Epithelial cell of esophagus (primary cell): ENCODE measurements around the gene SON.
"Not testable (repeated sequence)": the region's sequence is repeated elsewhere in the genome, so short reads cannot be mapped to it uniquely, and the experiment has no call there.

Source experiments
- DNase-seq: peaks from one replicate; pipeline ENCODE4 v3.0.0; 2010; ENCODE audit warnings: low read depth
- H3K4me3 ChIP-seq: 2 replicates; pipeline ENCODE4 v1.5.1; 2011; ENCODE audit warnings: mild to moderate bottlenecking, low read length, control low read depth
- TF ChIP-seq, protein P1 (sequence below): IDR thresholded peaks from 2 replicates; pipeline ENCODE4 v1.5.1; 2011; ENCODE audit warnings: low read depth, mild to moderate bottlenecking, low read length, control low read depth, inconsistent platforms; ENCODE audit not compliant: insufficient read depth; ENCODE audit errors: missing control alignments

The SON gene, protein sequence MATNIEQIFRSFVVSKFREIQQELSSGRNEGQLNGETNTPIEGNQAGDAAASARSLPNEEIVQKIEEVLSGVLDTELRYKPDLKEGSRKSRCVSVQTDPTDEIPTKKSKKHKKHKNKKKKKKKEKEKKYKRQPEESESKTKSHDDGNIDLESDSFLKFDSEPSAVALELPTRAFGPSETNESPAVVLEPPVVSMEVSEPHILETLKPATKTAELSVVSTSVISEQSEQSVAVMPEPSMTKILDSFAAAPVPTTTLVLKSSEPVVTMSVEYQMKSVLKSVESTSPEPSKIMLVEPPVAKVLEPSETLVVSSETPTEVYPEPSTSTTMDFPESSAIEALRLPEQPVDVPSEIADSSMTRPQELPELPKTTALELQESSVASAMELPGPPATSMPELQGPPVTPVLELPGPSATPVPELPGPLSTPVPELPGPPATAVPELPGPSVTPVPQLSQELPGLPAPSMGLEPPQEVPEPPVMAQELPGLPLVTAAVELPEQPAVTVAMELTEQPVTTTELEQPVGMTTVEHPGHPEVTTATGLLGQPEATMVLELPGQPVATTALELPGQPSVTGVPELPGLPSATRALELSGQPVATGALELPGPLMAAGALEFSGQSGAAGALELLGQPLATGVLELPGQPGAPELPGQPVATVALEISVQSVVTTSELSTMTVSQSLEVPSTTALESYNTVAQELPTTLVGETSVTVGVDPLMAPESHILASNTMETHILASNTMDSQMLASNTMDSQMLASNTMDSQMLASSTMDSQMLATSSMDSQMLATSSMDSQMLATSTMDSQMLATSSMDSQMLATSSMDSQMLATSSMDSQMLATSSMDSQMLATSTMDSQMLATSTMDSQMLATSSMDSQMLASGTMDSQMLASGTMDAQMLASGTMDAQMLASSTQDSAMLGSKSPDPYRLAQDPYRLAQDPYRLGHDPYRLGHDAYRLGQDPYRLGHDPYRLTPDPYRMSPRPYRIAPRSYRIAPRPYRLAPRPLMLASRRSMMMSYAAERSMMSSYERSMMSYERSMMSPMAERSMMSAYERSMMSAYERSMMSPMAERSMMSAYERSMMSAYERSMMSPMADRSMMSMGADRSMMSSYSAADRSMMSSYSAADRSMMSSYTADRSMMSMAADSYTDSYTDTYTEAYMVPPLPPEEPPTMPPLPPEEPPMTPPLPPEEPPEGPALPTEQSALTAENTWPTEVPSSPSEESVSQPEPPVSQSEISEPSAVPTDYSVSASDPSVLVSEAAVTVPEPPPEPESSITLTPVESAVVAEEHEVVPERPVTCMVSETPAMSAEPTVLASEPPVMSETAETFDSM (N-terminal part only)

DNA sequence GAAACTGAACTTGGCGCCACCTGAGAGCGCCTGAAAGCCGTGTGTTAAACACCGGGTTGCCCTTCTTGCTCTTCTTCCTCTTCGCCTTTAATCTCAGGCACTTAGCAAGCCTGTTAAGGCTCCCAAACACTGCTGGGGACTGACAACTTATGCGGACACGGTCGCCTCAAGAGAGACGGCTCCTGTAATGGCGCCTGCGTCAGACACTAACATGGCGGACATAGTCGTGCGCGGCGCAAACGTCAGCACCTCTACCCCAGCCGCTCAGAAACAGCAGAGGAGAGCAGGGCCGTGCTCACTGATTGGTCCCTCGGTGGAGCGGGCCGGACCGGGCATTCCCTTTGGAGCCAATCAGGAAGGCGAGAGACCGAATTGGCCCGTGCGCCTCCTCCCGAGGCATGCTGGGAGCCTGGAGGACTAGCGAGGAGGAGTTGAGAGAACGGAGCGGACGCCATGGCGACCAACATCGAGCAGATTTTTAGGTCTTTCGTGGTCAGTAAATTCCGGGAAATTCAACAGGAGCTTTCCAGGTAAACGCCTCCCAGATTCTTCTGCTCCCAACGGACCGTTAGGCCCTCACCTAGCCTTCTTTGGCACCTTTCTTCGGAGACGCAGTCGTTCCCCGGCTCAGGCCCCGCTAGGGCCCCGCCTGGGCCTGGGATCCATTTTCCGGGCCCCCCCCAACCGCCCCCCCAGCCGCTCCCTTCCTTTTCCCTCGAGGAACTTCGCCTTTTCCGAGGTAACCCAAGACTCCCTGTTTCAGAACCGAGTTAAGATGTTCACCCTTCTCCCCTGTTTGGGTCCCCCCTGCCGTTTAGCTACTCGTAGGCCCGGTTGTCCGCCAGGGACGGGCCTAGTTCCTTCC, at the start of gene SON:
Gene SON (plus strand): TSS at position 399 of the 865 bp plus-strand sequence. CDS start 55 bp downstream, at position 454.
- TF ChIP-seq, protein P1, sequence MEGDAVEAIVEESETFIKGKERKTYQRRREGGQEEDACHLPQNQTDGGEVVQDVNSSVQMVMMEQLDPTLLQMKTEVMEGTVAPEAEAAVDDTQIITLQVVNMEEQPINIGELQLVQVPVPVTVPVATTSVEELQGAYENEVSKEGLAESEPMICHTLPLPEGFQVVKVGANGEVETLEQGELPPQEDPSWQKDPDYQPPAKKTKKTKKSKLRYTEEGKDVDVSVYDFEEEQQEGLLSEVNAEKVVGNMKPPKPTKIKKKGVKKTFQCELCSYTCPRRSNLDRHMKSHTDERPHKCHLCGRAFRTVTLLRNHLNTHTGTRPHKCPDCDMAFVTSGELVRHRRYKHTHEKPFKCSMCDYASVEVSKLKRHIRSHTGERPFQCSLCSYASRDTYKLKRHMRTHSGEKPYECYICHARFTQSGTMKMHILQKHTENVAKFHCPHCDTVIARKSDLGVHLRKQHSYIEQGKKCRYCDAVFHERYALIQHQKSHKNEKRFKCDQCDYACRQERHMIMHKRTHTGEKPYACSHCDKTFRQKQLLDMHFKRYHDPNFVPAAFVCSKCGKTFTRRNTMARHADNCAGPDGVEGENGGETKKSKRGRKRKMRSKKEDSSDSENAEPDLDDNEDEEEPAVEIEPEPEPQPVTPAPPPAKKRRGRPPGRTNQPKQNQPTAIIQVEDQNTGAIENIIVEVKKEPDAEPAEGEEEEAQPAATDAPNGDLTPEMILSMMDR, result no peak
- peak; percentile 100 for DNase-seq
- peak within 1 kb of the TSS; percentile 69 for H3K4me3 ChIP-seq

DNA sequence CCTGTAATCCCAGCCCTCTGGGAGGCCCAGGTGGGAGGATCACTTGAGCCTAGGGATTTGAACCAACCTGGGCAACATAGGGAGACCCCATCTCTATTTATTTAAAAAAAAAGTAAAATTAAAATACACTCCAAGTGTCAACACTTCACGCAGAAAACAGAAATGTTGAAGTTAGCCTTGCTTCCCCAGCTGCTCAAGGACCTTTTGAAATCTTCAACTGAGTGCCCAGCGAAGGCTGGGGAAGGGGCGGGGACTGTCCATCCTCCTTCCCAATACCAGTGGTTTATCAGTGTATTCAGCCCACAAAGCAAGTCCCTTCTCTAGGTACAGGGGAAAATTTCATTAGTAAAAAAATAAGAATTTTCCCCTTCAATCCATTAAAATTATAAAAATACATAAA, 49.1 kb upstream of the SON start:
- TF ChIP-seq, protein P1, result no peak
- DNase-seq, result no peak
- H3K4me3 ChIP-seq, result no peak overlapping the region

DNA sequence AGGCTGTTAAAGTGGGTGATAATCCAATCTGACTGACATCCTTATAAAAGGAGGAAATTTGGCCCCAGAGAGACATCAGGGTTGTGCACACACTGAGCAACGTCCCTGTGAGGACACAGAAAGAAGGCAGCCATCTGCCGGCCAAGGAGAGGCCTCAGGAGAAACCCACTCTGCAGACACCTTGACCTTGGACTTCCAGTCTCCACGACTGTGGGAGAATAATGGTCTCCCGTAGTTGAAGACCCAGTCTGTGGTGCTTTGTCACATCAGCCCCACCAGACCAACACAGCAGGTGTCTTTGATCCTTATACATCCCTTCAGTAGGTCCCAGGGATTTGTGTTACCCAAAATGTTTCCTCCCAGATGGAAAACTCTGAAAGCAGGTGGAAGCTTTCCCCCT, 47.1 kb upstream of the SON start:
- TF ChIP-seq, protein P1, result no peak
- no peak overlapping the region for H3K4me3 ChIP-seq
- no peak for DNase-seq

DNA sequence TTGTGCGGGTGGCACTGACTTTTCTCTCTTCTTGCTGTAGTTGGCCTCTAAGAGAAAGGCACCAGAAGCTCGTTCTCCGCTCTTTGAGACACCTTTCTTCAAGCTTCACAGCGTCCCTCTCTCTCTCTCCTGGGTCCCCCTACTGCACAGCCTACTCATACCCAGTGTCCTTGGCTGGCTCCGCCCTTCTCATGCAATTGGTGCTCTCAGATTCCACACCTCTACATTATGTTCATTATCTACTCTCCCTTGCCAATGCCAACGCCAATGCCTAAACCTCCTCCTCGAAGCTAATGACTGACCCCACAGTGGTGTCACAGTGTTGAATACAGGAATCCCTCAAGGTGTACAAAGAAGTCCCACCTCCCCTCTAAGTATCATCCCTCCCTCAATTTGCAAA, 46.5 kb upstream of the SON start:
- peak; percentile 3 for DNase-seq
- TF ChIP-seq, protein P1, result no peak
- H3K4me3 ChIP-seq, result no peak overlapping the region

DNA sequence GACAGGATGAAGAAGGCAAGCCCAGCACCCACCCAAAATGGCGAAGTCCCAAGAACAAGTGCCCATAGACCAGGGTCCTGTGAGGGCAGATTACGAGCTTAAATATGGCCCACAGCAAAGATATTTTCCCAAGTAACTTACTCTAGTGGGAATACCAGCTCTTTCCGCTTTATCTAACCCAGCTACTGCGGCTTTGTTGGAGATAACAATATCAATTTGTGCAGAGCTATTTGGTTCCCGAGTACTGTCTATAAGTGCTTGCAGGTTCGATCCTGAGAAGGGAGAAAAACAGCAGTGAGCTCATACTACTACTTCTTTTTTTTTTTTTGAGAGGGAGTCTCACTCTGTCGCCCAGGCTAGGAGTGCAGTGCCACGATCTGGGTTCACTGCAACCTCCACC, 37.0 kb upstream of the SON start:
- no peak overlapping the region for H3K4me3 ChIP-seq
- TF ChIP-seq, protein P1, result no peak
- DNase-seq, result no peak

DNA sequence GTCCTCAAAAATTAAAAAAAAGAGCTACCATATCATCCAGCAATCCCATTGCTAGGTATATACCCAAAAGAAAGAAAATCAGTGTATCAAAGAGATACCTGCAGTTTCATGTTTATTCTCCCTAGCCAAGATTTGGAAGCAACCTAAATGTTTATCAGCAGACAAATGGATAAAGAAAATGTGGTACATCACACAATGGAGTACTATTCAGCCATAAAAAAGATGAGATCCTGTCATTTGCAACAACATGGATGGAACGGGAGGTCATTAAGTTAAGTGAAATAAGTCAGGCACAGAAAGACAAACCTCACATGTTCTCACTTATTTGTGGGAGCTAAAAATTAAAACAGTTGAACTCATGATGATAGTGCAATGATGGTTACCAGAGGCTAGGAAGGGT, 35.8 kb upstream of the SON start:
- not testable (repeated sequence) for H3K4me3 ChIP-seq, DNase-seq
